GM21515 (cell line): Measurements from ENCODE around the gene PIANP.
"Not testable (repeated sequence)": the region's sequence is repeated elsewhere in the genome, so short reads cannot be mapped to it uniquely, and the experiment has no call there.

Source experiments
- ATAC-seq: cut with Tn5 transposase; IDR thresholded peaks from one replicate; pipeline ENCODE4 v1.9.1; 2021; ENCODE audit not compliant: unreplicated experiment

Gene PIANP

GRCh38 chr12:6708351-6708750 is 7.7 kb upstream of the PIANP start:
- ATAC-seq, result not testable (repeated sequence)

- no peak for ATAC-seq
These were observed 3.0 kb upstream of the PIANP start for GRCh38 chr12:6703631-6704030.

GRCh38 chr12:6701078-6701768 is 608 bp upstream of the PIANP start:
- no peak for ATAC-seq

GRCh38 chr12:6699989-6700645 is 498 bp downstream of the PIANP start:
- no peak for ATAC-seq

- ATAC-seq, result no peak
These were observed 1.2 kb downstream of the PIANP start for GRCh38 chr12:6699259-6699988.

GRCh38 chr12:6698352-6699046 is 2.1 kb downstream of the PIANP start:
- no peak for ATAC-seq

- no peak for ATAC-seq
These were observed 2.8 kb downstream of the PIANP start for GRCh38 chr12:6697584-6698351.

- no peak for ATAC-seq
These were observed 3.7 kb downstream of the PIANP start for GRCh38 chr12:6696690-6697583.

- no peak for ATAC-seq
These were observed 5.1 kb downstream of the PIANP start for GRCh38 chr12:6695313-6696045.

GRCh38 chr12:6694701-6695100 is 5.9 kb downstream of the PIANP start:
- no peak for ATAC-seq

- no peak for ATAC-seq
These were observed 6.7 kb downstream of the PIANP start for GRCh38 chr12:6693832-6694355.

- ATAC-seq, result no peak
These were observed 7.7 kb downstream of the PIANP start for GRCh38 chr12:6692888-6693287.

- ATAC-seq, result no peak
These were observed 9.1 kb downstream of the PIANP start for GRCh38 chr12:6691473-6691872.

- ATAC-seq, result peak; percentile 81
These were observed 11.4 kb downstream of the PIANP start, which contains the start of gene ZNF384 for GRCh38 chr12:6688999-6689882. TSS of gene ZNF384 (minus strand) at chr12:6689375. CDS start at chr12:6679520, 9,855 bp downstream.

- ATAC-seq, result peak; percentile 1
These were observed 12.0 kb downstream of the PIANP start for GRCh38 chr12:6688543-6688998.

GRCh38 chr12:6685814-6686213 is 14.8 kb downstream of the PIANP start:
- ATAC-seq, result no peak

- ATAC-seq, result no peak
These were observed 16.0 kb downstream of the PIANP start for GRCh38 chr12:6684609-6685008.

- ATAC-seq, result no peak
These were observed 23.7 kb downstream of the PIANP start for GRCh38 chr12:6676962-6677361.
